Measurements from ENCODE around the gene SEMA7A.
A peak's percentile ranks its signal among the peaks of the same experiment; 100 is the strongest.
"Not testable (repeated sequence)": the region's sequence is repeated elsewhere in the genome, so short reads cannot be mapped to it uniquely, and the experiment has no call there.

Gene SEMA7A

DNA sequence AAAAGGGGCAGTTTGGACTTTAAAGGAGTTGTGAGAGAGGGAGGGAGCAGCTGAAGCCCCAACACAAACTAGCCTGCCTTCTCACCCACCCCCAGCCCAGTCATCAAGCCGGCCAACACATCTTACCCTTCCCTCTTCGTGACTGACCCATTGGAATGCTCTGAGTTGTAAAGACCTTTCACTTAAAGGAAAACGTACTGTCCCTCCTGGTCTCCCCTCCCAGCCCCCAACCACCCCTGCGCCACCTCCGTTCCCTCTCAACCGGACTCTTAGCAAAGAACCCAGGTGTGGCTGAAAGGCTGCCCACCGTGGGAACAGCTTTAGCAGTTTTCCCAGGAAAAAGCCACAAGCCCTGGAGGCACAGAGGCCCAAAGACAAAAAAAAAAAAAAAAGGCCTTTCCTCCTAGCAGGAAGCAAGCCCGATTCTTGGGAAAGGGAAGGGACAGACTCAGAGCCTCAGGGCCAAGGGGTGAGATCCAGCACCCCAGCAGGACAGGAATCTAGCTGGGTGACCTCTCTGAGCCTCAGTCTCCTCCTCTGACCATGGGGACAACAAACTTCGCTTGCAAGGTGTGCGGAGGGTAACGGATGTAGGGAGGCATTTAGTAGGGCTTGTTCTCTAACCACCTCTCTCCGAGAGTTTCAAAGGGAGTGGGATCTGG lies 68.7 kb downstream of the SEMA7A start:
- DNase-seq, result no peak
- H3K36me3 ChIP-seq (ENCODE audit: control insufficient read depth in 4 of 4, insufficient read depth in 4 of 4, low read length in 3 of 4), result no peaks in the 10 kb centered on the region
- peaks cover 0 to 12% (median 9%) of the 10 kb centered on the region in 4 experiments for H3K4me1 ChIP-seq (ENCODE audit: control extremely low read depth in 1 of 4, control insufficient read depth in 4 of 4, insufficient read depth in 4 of 4, low read length in 3 of 4)
- no peak overlapping the region for H3K27ac ChIP-seq (ENCODE audit: insufficient read depth in 1 of 2, low read depth in 1 of 2, low read length in 2 of 2, poor library complexity in 1 of 2, severe bottlenecking in 2 of 2)
- POLR2A ChIA-PET, result no interaction called here
- 97% methylated on average over 6 of the region's 12 CpGs for WGBS (ENCODE audit: insufficient coverage)
- no peaks in the 10 kb centered on the region for H3K9me3 ChIP-seq (ENCODE audit: control extremely low read depth in 1 of 5, control insufficient read depth in 4 of 5, insufficient read depth in 2 of 5, low read depth in 1 of 5, low read length in 4 of 5)
- peaks cover 0 to 29% (median 12%) of the 10 kb centered on the region in 5 experiments for H3K27me3 ChIP-seq (replicated peaks in 2 of 5; ENCODE audit: control insufficient read depth in 4 of 5, insufficient read depth in 5 of 5, low read length in 4 of 5)
- peak overlapping the region in 4 of 7 experiments; percentile 61 to 80 (median 74) for H3K4me3 ChIP-seq (ENCODE audit: control insufficient read depth in 1 of 7, extremely low read depth in 1 of 7, insufficient read depth in 4 of 7, low read depth in 2 of 7, low read length in 6 of 7)
- CTCF ChIA-PET, result no interaction called here

- no CpG with 5 or more reads among the region's 1 CpG for WGBS (ENCODE audit: insufficient coverage)
Measured at GRCh38 chr15:74362482-74362881, 71.3 kb downstream of the SEMA7A start.

DNA sequence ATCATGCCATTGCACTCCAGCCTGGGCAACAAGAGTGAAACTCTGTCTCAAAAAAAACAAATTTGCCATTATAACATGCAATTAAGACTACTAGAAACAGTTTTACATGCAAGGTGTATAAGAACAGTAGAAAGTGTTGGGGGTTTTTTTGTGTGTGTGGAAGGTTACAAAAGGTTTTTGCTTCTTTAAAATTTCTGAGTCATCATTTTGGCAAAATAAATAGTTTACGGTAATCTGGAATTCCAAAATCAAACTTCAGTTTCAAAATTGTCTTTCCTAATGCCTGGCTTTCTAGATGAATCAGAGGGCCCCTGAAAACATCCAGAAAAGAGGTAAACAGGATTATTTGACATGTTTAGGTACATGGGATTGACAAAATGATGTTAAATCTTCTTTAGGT lies 72.9 kb downstream of the SEMA7A start:
- DNase-seq; H3K4me3 ChIP-seq (ENCODE audit: control insufficient read depth in 1 of 7, extremely low read depth in 1 of 7, insufficient read depth in 4 of 7, low read depth in 2 of 7, low read length in 6 of 7); H3K27ac ChIP-seq (ENCODE audit: insufficient read depth in 1 of 2, low read depth in 1 of 2, low read length in 2 of 2, poor library complexity in 1 of 2, severe bottlenecking in 2 of 2); H3K9me3 ChIP-seq (ENCODE audit: control extremely low read depth in 1 of 5, control insufficient read depth in 4 of 5, insufficient read depth in 2 of 5, low read depth in 1 of 5, low read length in 4 of 5); H3K36me3 ChIP-seq (ENCODE audit: control insufficient read depth in 4 of 4, insufficient read depth in 4 of 4, low read length in 3 of 4); POLR2A ChIA-PET; H3K4me1 ChIP-seq (ENCODE audit: control extremely low read depth in 1 of 4, control insufficient read depth in 4 of 4, insufficient read depth in 4 of 4, low read length in 3 of 4): not testable (repeated sequence)
- WGBS (ENCODE audit: insufficient coverage), result no CpG with 5 or more reads among the region's 1 CpG
- CTCF ChIA-PET, result interaction anchor here (1.2 to 1.5 kb wide), 2 partner anchors 12 to 38 kb away, joined by 3 to 4 read pairs; no protein-coding TSS in a partner anchor
- H3K27me3 ChIP-seq (replicated peaks in 2 of 5; ENCODE audit: control insufficient read depth in 4 of 5, insufficient read depth in 5 of 5, low read length in 4 of 5), result peaks cover 0 to 15% (median 6%) of the 10 kb centered on the region in 5 experiments

More at GRCh38 chr15:74362482-74362881, 71.3 kb downstream of the SEMA7A start:
- no peak overlapping the region for H3K27ac ChIP-seq (ENCODE audit: insufficient read depth in 1 of 2, low read depth in 1 of 2, low read length in 2 of 2, poor library complexity in 1 of 2, severe bottlenecking in 2 of 2)
- ChIA-PET CTCF (interaction anchor here (0.6 to 1.5 kb wide), 3 partner anchors 11 to 77 kb away, joined by 3 to 7 read pairs (median 6); no protein-coding TSS in a partner anchor), POLR2A (no interaction called here)
- H3K27me3 ChIP-seq (replicated peaks in 2 of 5; ENCODE audit: control insufficient read depth in 4 of 5, insufficient read depth in 5 of 5, low read length in 4 of 5), result peaks cover 0 to 26% (median 12%) of the 10 kb centered on the region in 5 experiments
- no peaks in the 10 kb centered on the region for H3K36me3 ChIP-seq (ENCODE audit: control insufficient read depth in 4 of 4, insufficient read depth in 4 of 4, low read length in 3 of 4)
- no peak for DNase-seq
- H3K4me3 ChIP-seq (ENCODE audit: control insufficient read depth in 1 of 7, extremely low read depth in 1 of 7, insufficient read depth in 4 of 7, low read depth in 2 of 7, low read length in 6 of 7), result no peak overlapping the region
- H3K4me1 ChIP-seq (ENCODE audit: control extremely low read depth in 1 of 4, control insufficient read depth in 4 of 4, insufficient read depth in 4 of 4, low read length in 3 of 4), result peaks cover 0 to 12% (median 9%) of the 10 kb centered on the region in 4 experiments
- H3K9me3 ChIP-seq (ENCODE audit: control extremely low read depth in 1 of 5, control insufficient read depth in 4 of 5, insufficient read depth in 2 of 5, low read depth in 1 of 5, low read length in 4 of 5), result no peaks in the 10 kb centered on the region

DNA sequence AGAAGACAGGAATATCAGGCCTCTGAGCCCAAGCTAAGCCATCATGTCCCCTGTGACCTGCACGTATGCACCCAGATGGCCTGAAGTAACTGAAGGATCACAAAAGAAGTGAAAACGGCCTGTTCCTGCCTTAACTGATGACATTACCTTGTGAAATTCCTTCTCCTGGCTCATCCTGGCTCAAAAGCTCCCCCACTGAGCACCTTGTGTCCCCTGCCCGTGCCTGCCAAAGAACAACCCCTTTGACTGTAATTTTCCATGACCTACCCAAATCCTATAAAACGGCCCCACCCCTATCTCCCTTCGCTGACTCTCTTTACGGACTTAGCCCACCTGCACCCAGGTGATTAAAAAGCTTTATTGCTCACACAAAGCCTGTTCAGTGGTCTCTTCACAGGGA lies 74.4 kb downstream of the SEMA7A start:
- DNase-seq; POLR2A ChIA-PET; H3K4me3 ChIP-seq (ENCODE audit: control insufficient read depth in 1 of 7, extremely low read depth in 1 of 7, insufficient read depth in 4 of 7, low read depth in 2 of 7, low read length in 6 of 7); CTCF ChIA-PET; H3K36me3 ChIP-seq (ENCODE audit: control insufficient read depth in 4 of 4, insufficient read depth in 4 of 4, low read length in 3 of 4); H3K27me3 ChIP-seq (replicated peaks in 2 of 5; ENCODE audit: control insufficient read depth in 4 of 5, insufficient read depth in 5 of 5, low read length in 4 of 5); H3K27ac ChIP-seq (ENCODE audit: insufficient read depth in 1 of 2, low read depth in 1 of 2, low read length in 2 of 2, poor library complexity in 1 of 2, severe bottlenecking in 2 of 2); H3K9me3 ChIP-seq (ENCODE audit: control extremely low read depth in 1 of 5, control insufficient read depth in 4 of 5, insufficient read depth in 2 of 5, low read depth in 1 of 5, low read length in 4 of 5); H3K4me1 ChIP-seq (ENCODE audit: control extremely low read depth in 1 of 4, control insufficient read depth in 4 of 4, insufficient read depth in 4 of 4, low read length in 3 of 4): not testable (repeated sequence)
- 93% methylated on average over 6 of the region's 6 CpGs for WGBS (ENCODE audit: insufficient coverage)
